Chondrocyte (in vitro differentiated cells): Measurements from ENCODE around the gene CLTCL1. TPM values are rescaled to one million over a fixed set of nuclear protein-coding genes. Genes with fewer than 3 reads are reported as not detected.

Experiments
- DNase-seq: peaks from one replicate; pipeline ENCODE4 v3.0.0; 2021; ENCODE audit warnings: mixed read lengths, low spot score
- H3K27ac Mint-ChIP-seq: one replicate; pipeline ENCODE4 v1.8.0; 2021; ENCODE audit warnings: mild to moderate bottlenecking, moderate library complexity, mixed read lengths; ENCODE audit not compliant: unreplicated experiment
- H3K27me3 Mint-ChIP-seq: 2 replicates; pipeline ENCODE4 v1.8.0; 2021; ENCODE audit warnings: low read depth, mixed read lengths
- H3K36me3 Mint-ChIP-seq: 2 replicates; pipeline ENCODE4 v1.8.0; 2021; ENCODE audit warnings: low read depth, mixed read lengths
- H3K4me1 Mint-ChIP-seq: 2 replicates; pipeline ENCODE4 v1.8.0; 2021; ENCODE audit warnings: low read depth, mild to moderate bottlenecking, mixed read lengths
- H3K4me3 Mint-ChIP-seq: one replicate; pipeline ENCODE4 v1.8.0; 2021; ENCODE audit warnings: mild to moderate bottlenecking, moderate library complexity, mixed read lengths; ENCODE audit not compliant: unreplicated experiment
- H3K9me3 Mint-ChIP-seq: 2 replicates; pipeline ENCODE4 v1.8.0; 2021; ENCODE audit warnings: low read depth, mixed read lengths
- CTCF ChIP-seq: fragments of 200-600 bp; sonication (generic); IDR thresholded peaks from 2 replicates; pipeline ENCODE4 v1.5.0; 2021; ENCODE audit warnings: antibody characterized with exemption, mild to moderate bottlenecking, moderate library complexity
- total RNA-seq: library from RNA; stranded (reverse); gene quantifications from 3 replicates; pipeline ENCODE4 v1.2.1, GENCODE V29; 2021

CLTCL1 gene
- total RNA-seq, 1 donor from 2014 or later = 24.2 TPM

GRCh38 chr22:19240813-19241592 is 50.5 kb downstream of the CLTCL1 start:
- H3K4me3 Mint-ChIP-seq = no peak overlapping the region
- no peak overlapping the region for H3K27ac Mint-ChIP-seq
- no peaks in the 10 kb centered on the region for H3K27me3 Mint-ChIP-seq
- H3K36me3 Mint-ChIP-seq = peaks cover 10% of the 10 kb centered on the region
- H3K9me3 Mint-ChIP-seq = no peaks in the 10 kb centered on the region
- H3K4me1 Mint-ChIP-seq = peaks cover 9% of the 10 kb centered on the region
- no peak for TF ChIP-seq CTCF
- DNase-seq = no peak

- H3K36me3 Mint-ChIP-seq = peaks cover 15% of the 10 kb centered on the region
- H3K27me3 Mint-ChIP-seq = no peaks in the 10 kb centered on the region
- peaks cover 9% of the 10 kb centered on the region for H3K4me1 Mint-ChIP-seq
- no peak for TF ChIP-seq CTCF
- H3K27ac Mint-ChIP-seq = peak overlapping the region; percentile 49
- H3K9me3 Mint-ChIP-seq = no peaks in the 10 kb centered on the region
- no peak overlapping the region for H3K4me3 Mint-ChIP-seq
- no peak for DNase-seq
These were observed 52.1 kb downstream of the CLTCL1 start for GRCh38 chr22:19239464-19239863.

- peaks cover 9% of the 10 kb centered on the region for H3K4me1 Mint-ChIP-seq
- DNase-seq = no peak
- TF ChIP-seq CTCF = no peak
- no peaks in the 10 kb centered on the region for H3K27me3 Mint-ChIP-seq
- H3K27ac Mint-ChIP-seq = peak overlapping the region; percentile 49
- no peaks in the 10 kb centered on the region for H3K9me3 Mint-ChIP-seq
- no peak overlapping the region for H3K4me3 Mint-ChIP-seq
- H3K36me3 Mint-ChIP-seq = peaks cover 17% of the 10 kb centered on the region
These were observed 52.6 kb downstream of the CLTCL1 start for GRCh38 chr22:19238900-19239299.

- H3K27ac Mint-ChIP-seq = no peak overlapping the region
These were observed 55.6 kb downstream of the CLTCL1 start for GRCh38 chr22:19235874-19236273.

More at GRCh38 chr22:19235874-19236273, 55.6 kb downstream of the CLTCL1 start:
- H3K4me3 Mint-ChIP-seq = no peak overlapping the region
- H3K4me1 Mint-ChIP-seq = peaks cover 9% of the 10 kb centered on the region
- no peaks in the 10 kb centered on the region for H3K27me3 Mint-ChIP-seq
- no peak for TF ChIP-seq CTCF
- peaks cover 34% of the 10 kb centered on the region for H3K36me3 Mint-ChIP-seq
- H3K9me3 Mint-ChIP-seq = no peaks in the 10 kb centered on the region
- DNase-seq = no peak
